Activated T-helper 1 cell treated with anti-CD3 and anti-CD28 coated beads, Interleukin-12 subunit alpha, Interleukin-12 subunit beta, Interleukin-2, Interleukin-4 antibody, amounts not matched to agents 30 ng/mL and 10 ng/mL and 1 ng/mL, durations not matched to agents 14 hours and 24 hours and 36 hours (primary cell): ENCODE data around the gene CHID1. TPM values are rescaled to one million over a fixed set of nuclear protein-coding genes. Genes with fewer than 3 reads are reported as not detected.

Source experiments
- DNase-seq: peaks from one replicate; pipeline ENCODE4 v3.0.0; 2021; ENCODE audit warnings: low spot score
- H3K27ac Mint-ChIP-seq: one replicate; pipeline ENCODE4 v1.8.0; 2021; ENCODE audit warnings: mild to moderate bottlenecking, mixed read lengths
- H3K27me3 Mint-ChIP-seq: one replicate; pipeline ENCODE4 v1.8.0; 2022; ENCODE audit warnings: mild to moderate bottlenecking, moderate library complexity, mixed read lengths; ENCODE audit not compliant: insufficient read depth
- H3K36me3 Mint-ChIP-seq: one replicate; pipeline ENCODE4 v1.8.0; 2021; ENCODE audit warnings: low read depth, mixed read lengths
- H3K4me1 Mint-ChIP-seq: one replicate; pipeline ENCODE4 v1.8.0; 2021; ENCODE audit warnings: low read depth, mixed read lengths
- H3K4me3 Mint-ChIP-seq: one replicate; pipeline ENCODE4 v1.8.0; 2021; ENCODE audit warnings: mild to moderate bottlenecking, moderate library complexity, mixed read lengths
- H3K9me3 Mint-ChIP-seq: one replicate; pipeline ENCODE4 v1.8.0; 2021; ENCODE audit warnings: mixed read lengths
- intact Hi-C: fragments of 100-400 bp; cut with micrococcal nuclease; formaldehyde crosslinking; loops from one replicate; pipeline ENCODE4 v1.15.1; 2024
- total RNA-seq: library from RNA; stranded (reverse); gene quantifications from 2 replicates; pipeline ENCODE4 v1.2.3, GENCODE V29; 2022

Gene CHID1
- total RNA-seq, 1 donor from 2014 or later: 110 TPM

DNA sequence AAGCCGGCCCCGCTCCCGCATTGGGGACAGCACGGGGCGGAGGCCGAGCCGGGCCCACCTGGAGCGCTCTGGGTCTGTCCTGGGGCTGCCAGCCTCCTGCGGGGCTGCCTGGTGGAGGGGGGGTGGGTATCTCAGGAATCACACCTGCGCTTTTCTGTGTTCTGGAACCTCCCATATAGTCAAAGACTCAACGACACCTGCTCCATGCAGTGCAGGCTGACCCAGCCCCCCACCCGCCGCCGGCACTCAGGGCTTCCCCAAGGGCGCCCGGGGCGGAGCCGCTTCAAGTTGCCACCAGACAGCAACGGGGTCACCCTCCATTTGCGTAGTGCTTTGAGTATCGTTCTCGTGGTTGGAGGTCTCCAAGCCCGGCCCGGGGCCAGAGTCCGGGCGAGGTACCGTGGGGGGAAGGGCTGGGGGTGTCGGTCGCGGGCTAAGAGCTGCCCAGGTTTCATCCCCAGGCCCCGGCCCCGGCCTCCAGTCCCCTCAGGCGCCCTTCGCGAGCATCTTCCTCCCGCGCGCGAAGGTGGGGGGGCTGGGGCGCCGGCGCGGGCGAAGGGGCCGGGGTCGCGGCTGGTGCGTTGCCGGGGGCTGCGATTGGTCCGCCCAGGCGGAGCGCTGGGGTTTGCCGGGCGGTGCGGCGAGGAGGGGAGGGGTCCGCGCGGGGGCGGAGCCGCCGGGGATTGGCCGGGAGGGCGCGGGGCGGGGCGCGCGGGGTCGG, 61.3 kb downstream of the CHID1 start:
- Mint-ChIP-seq H3K4me3 (peak overlapping the region; percentile 61), H3K9me3 (no peaks in the 10 kb centered on the region), H3K27me3 (peaks cover 4% of the 10 kb centered on the region), H3K27ac (no peak overlapping the region), H3K4me1 (no peaks in the 10 kb centered on the region), H3K36me3 (no peaks in the 10 kb centered on the region)
- intact Hi-C loops: loop anchor here (2.0 to 5.0 kb wide), 2 partner anchors 18 to 78 kb away; partner anchors contain the start of gene AP2A2
- no peak for DNase-seq

- no peaks in the 10 kb centered on the region for H3K9me3 Mint-ChIP-seq
- DNase-seq: peak; percentile 60
- peak overlapping the region; percentile 37 for H3K4me3 Mint-ChIP-seq
- H3K4me1 Mint-ChIP-seq: peaks cover 4% of the 10 kb centered on the region
- no peak overlapping the region for H3K27ac Mint-ChIP-seq
- peaks cover 4% of the 10 kb centered on the region for H3K27me3 Mint-ChIP-seq
- intact Hi-C loops: loop anchor here (1.0 to 5.0 kb wide), 3 partner anchors 18 to 203 kb away; partner anchors contain the start of gene AP2A2
- H3K36me3 Mint-ChIP-seq: no peaks in the 10 kb centered on the region
Observed at GRCh38 chr11:848380-848931, 62.2 kb downstream of the CHID1 start.

DNA sequence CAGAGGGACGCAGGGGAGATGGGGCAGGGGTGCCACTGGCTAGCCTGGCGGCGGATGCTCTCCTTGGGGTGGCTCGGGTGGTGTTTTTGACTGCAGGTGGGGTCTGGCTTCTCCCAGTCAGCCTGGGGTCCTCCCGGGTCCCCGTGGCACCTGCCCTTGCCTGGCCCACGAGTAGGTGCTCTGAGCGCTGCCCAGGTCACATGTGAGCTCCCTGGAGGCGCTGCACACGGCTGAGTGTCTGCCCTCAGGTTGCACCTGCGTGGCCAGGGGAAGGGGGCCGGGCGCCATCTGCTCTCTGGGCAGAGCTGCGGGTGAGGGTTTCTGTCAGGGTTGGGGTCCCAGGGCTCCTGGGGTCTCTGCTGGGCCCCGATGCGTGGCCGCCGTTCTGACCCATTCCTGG, 62.7 kb downstream of the CHID1 start:
- peaks cover 5% of the 10 kb centered on the region for H3K4me1 Mint-ChIP-seq
- H3K27ac Mint-ChIP-seq: no peak overlapping the region
- no peaks in the 10 kb centered on the region for H3K36me3 Mint-ChIP-seq
- intact Hi-C loops: loop anchor here (1.0 to 5.0 kb wide), 3 partner anchors 17 to 203 kb away; partner anchors contain the start of gene AP2A2
- H3K27me3 Mint-ChIP-seq: peaks cover 4% of the 10 kb centered on the region
- DNase-seq: no peak
- no peak overlapping the region for H3K4me3 Mint-ChIP-seq
- no peaks in the 10 kb centered on the region for H3K9me3 Mint-ChIP-seq

- Mint-ChIP-seq H3K36me3 (no peaks in the 10 kb centered on the region), H3K4me1 (peaks cover 5% of the 10 kb centered on the region), H3K9me3 (no peaks in the 10 kb centered on the region), H3K4me3 (no peak overlapping the region), H3K27ac (peak overlapping the region; percentile 48), H3K27me3 (peaks cover 2% of the 10 kb centered on the region)
- intact Hi-C loops: loop anchor here (5.0 kb wide), 1 partner anchor 81 kb away; the partner anchor contains the start of gene AP2A2
- no peak for DNase-seq
Observed at GRCh38 chr11:846496-847098, 64.0 kb downstream of the CHID1 start.

- Mint-ChIP-seq H3K4me1 (peaks cover 9% of the 10 kb centered on the region), H3K36me3 (peaks cover 3% of the 10 kb centered on the region), H3K27ac (no peak overlapping the region), H3K27me3 (peaks cover 2% of the 10 kb centered on the region), H3K4me3 (no peak overlapping the region), H3K9me3 (no peaks in the 10 kb centered on the region)
- DNase-seq: no peak
- intact Hi-C loops: loop anchor here (5.0 kb wide), 1 partner anchor 81 kb away; the partner anchor contains the start of gene AP2A2
Observed at GRCh38 chr11:845872-846495, 64.6 kb downstream of the CHID1 start.

DNA sequence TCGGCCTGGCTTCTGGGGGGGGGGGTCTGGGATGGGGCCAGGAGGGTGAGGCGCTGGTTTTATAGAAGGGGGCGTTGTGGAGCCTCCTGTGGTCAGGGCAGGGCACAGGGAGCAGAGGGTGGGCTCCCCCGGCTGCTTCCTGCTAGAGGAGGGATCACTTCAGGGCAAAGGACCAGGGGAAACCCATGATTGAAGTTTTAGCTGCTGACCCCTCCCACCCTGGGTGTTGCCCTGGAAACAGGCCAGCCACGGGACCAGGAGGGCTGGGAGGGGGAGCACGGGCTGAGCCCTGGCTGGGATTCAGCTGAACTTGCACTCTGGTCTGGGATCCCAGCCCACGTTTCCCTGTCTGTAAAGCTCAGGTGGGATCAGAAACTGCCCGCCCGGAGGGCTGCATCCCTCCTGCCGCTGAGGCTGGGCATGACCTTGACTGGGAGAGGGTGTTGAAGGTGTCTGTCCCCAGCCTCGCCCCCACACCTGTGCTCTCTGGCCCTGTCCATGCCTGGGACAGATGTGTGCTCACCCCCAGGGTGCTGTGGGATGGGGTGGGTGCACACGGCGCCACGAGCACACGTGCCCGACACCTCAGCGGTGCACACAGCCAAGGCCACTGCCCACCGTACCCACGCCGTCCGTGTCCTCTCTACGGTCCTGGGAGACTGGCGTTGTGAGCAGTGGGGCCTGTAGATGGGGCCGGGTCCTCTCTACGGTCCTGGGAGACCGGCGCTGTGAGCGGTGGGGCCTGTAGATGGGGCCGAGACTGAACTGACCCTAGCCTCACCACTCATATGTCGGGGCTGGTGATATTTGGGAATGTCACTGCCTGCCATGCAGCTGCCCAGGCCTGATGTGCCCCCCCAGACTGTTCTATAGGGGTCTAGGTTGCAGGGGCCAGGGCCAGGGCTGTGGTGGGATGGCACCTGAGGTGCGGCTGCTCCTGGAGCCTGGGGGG, 65.6 kb downstream of the CHID1 start:
- intact Hi-C loops: loop anchor here (5.0 kb wide), 2 partner anchors 38 to 82 kb away; partner anchors contain the start of genes AP2A2, PIDD1 and RPLP2
- peak overlapping the region; percentile 33 for H3K4me3 Mint-ChIP-seq
- no peak for DNase-seq
- H3K27ac Mint-ChIP-seq: no peak overlapping the region
- H3K27me3 Mint-ChIP-seq: peaks cover 2% of the 10 kb centered on the region
- H3K9me3 Mint-ChIP-seq: no peaks in the 10 kb centered on the region
- peaks cover 6% of the 10 kb centered on the region for H3K36me3 Mint-ChIP-seq
- peaks cover 16% of the 10 kb centered on the region for H3K4me1 Mint-ChIP-seq

DNA sequence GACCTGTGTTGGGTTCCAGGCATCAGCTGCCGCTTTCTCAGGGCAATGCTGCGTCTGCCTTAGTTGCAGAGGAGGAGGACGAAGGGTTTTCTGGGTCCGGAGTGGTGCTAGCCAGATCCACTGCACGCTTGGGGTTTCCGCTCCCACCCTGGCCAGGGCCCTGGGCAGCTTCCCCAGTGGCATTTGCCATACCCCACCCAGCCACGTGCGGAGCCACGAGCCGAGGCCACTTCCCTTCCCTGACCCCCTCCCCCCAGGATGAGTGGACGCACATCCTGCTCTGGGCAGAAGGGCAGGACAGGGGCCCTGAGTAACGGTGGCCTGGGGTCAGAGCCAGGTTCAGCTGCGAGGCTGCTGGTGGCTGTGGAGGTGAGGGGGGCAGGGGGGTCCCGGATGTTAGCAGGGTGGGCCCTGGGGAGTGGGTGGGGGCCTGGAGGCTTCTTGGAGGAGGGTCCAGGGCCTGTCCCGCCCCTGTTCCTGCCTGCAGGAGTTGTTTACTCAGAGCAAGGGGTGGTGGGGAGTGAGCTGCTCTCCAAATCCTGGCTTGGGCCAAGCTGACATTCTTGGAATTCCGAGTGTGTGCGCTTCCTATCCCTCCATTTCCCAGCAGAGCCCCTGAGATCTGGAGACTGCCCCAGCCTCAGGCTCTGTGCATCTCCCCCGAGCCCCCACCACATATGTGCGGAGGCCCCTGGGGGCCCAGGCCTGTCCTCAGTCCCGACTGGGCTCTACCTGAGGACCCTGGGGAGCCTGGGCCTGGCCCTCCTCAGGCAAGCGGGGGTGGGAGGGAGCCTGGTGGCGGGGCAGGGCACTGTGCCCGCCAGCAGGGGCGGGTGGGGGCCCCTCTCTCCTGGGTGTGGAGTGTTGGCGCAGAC, 66.6 kb downstream of the CHID1 start:
- Mint-ChIP-seq H3K27ac (peak overlapping the region; percentile 23), H3K4me3 (peak overlapping the region; percentile 83), H3K4me1 (peaks cover 16% of the 10 kb centered on the region), H3K36me3 (peaks cover 6% of the 10 kb centered on the region), H3K9me3 (no peaks in the 10 kb centered on the region), H3K27me3 (peaks cover 2% of the 10 kb centered on the region)
- DNase-seq: no peak
- intact Hi-C loops: loop anchor here (2.0 to 5.0 kb wide), 2 partner anchors 37 to 67 kb away; partner anchors contain the start of genes CHID1, PIDD1 and RPLP2

DNA sequence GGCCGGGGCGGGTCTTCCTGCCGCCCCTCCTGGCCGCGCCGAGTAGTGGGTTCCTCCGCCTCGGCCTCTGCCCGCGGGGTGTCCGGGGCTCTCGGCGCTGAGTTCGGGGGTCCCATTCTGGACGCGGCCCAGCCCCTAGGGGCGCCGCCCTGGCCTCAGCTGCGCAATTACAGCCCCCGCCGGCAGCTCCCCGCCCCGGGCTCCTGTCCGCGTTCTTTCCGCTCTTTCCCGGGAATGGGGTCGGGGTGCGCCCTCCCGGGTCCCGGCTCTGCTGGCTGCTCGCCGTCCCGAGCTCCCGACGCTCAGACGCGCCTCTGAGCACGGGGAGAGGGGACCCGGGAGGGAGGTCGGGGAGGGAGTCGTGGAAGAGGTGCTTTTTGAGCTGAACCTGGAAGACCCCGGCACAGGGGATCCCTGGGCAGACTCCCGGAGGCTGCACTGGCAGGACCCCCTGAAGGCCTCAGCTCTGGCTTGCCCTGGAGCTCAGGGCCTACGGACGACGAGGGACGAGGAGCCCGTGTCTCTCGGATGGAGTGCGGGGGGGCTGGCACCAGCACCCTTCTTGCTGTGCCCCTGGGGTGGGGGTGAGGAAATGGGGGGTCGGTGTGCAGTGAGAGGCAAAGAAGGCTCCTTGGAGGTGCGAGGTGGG, 67.4 kb downstream of the CHID1 start:
- Mint-ChIP-seq H3K9me3 (no peaks in the 10 kb centered on the region), H3K27ac (peak overlapping the region; percentile 23), H3K36me3 (peaks cover 6% of the 10 kb centered on the region), H3K4me1 (peaks cover 16% of the 10 kb centered on the region), H3K4me3 (peak overlapping the region; percentile 83), H3K27me3 (peaks cover 2% of the 10 kb centered on the region)
- DNase-seq: no peak
- intact Hi-C loops: loop anchor here (2.0 to 5.0 kb wide), 2 partner anchors 36 to 68 kb away; partner anchors contain the start of genes CHID1, PIDD1 and RPLP2

GRCh38 chr11:842370-843002, 68.1 kb downstream of the CHID1 start, which contains the start of the genes POLR2L and TSPAN4:
Gene POLR2L (minus strand): TSS chr11:842529. CDS start chr11:842508, 21 bp downstream.
Gene TSPAN4 (plus strand): TSS chr11:842852. CDS start chr11:850305, 7,453 bp downstream.
- H3K4me1 Mint-ChIP-seq: peaks cover 16% of the 10 kb centered on the region
- peak within 1 kb of the TSS; percentile 73 for H3K27ac Mint-ChIP-seq
- DNase-seq: peak; percentile 82
- no peaks in the 10 kb centered on the region for H3K9me3 Mint-ChIP-seq
- peaks cover 6% of the 10 kb centered on the region for H3K36me3 Mint-ChIP-seq
- H3K4me3 Mint-ChIP-seq: peak within 1 kb of the TSS; percentile 89
- intact Hi-C loops: loop anchor here (1.0 to 5.0 kb wide), 4 partner anchors 10 to 68 kb away; partner anchors contain the start of genes CD151, CHID1, PIDD1 and RPLP2
- peaks cover 2% of the 10 kb centered on the region for H3K27me3 Mint-ChIP-seq

- peak overlapping the region; percentile 89 for H3K4me3 Mint-ChIP-seq
- H3K36me3 Mint-ChIP-seq: peaks cover 6% of the 10 kb centered on the region
- intact Hi-C loops: loop anchor here (1.0 to 5.0 kb wide), 4 partner anchors 10 to 69 kb away; partner anchors contain the start of genes CD151, CHID1, PIDD1 and RPLP2
- peak overlapping the region; percentile 73 for H3K27ac Mint-ChIP-seq
- no peak for DNase-seq
- H3K4me1 Mint-ChIP-seq: peaks cover 16% of the 10 kb centered on the region
- peaks cover 2% of the 10 kb centered on the region for H3K27me3 Mint-ChIP-seq
- H3K9me3 Mint-ChIP-seq: no peaks in the 10 kb centered on the region
Observed at GRCh38 chr11:841981-842369, 68.6 kb downstream of the CHID1 start.
